ENCODE results near the gene HYAL3.

Gene HYAL3

DNA sequence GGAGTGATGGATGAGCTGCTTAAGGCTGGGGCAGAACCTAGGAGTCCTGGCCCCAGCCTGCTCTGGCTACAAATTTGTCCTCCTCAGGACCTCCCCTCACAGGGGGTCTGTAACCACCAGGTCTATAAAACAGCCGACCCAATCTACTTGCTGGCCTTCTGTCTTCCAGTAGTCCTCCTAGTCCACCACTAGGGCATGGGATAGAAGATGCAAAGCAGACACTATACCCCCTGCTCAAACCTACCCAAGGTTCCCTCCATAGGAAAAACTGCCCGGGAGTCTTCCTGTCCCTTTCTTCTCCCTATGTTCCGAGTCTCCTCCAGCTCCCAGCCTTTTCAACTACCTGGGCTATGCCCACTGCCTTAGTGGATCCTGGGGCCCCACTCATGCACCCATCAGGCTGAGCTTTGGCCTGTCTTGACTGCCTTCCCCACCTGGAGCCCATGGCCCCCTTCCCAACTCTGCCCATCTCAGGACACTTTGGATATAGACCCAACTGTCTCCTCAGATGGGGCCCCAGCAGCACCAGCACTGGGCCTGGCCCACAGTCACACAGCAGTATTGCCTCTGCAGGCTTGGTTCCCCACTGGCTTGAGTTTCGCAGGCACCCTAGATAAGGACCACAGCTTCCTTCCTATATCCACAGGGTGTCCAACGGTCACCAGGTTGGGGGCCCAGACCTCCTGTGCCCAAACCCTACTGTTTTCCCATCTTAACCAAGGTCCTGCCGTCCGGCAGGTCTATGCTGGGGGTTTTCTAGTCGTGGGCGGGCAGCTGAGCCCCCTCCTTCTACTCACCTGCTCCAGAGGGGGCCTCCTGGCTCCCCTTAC is 1.1 kb downstream of the HYAL3 start:
- H2AFZ ChIP-seq (ENCODE audit: insufficient read depth, low read length, poor library complexity): no peak overlapping the region
- H3K4me2 ChIP-seq (ENCODE audit: low read length): peak overlapping the region; percentile 75
- H3K36me3 ChIP-seq (ENCODE audit: control insufficient read depth in 1 of 2, insufficient read depth in 2 of 2, low read length in 2 of 2): peaks cover 4 to 5% of the 10 kb centered on the region in 2 experiments
- no peak overlapping the region for H3K23ac ChIP-seq (ENCODE audit: low read length)
- WGBS (ENCODE audit: extremely low coverage, insufficient coverage, insufficient read length): no CpG with 5 or more reads among the region's 9 CpGs
- H3K9me3 ChIP-seq (ENCODE audit: insufficient read depth, low read depth, low read length): no peaks in the 10 kb centered on the region
- DNase-seq: no peak
- H4K12ac ChIP-seq (ENCODE audit: low read depth, low read length): no peak overlapping the region
- H2AK5ac ChIP-seq (ENCODE audit: low read length): peak overlapping the region; percentile 16
- peak overlapping the region; percentile 17 for H3K14ac ChIP-seq (ENCODE audit: low read length)
- no peak overlapping the region for H3K4ac ChIP-seq (ENCODE audit: low read depth, low read length)
- H2BK120ac ChIP-seq (ENCODE audit: insufficient read depth, low read length, poor library complexity): no peak overlapping the region
- H3K27me3 ChIP-seq (ENCODE audit: insufficient read depth, low read length): no peaks in the 10 kb centered on the region
- H3K79me1 ChIP-seq (ENCODE audit: low read length): peaks cover 21% of the 10 kb centered on the region
- peaks cover 15 to 19% of the 10 kb centered on the region in 2 experiments for H3K4me1 ChIP-seq (ENCODE audit: control insufficient read depth in 1 of 2, insufficient read depth in 2 of 2, low read length in 2 of 2)
- peak overlapping the region; percentile 1 for H3K18ac ChIP-seq (ENCODE audit: low read length)
- H3K79me2 ChIP-seq (ENCODE audit: control insufficient read depth, insufficient read depth, low read length, poor library complexity): peaks cover 3% of the 10 kb centered on the region
- H4K91ac ChIP-seq (ENCODE audit: low read depth, low read length): peak overlapping the region; percentile 90
- H2BK5ac ChIP-seq (ENCODE audit: low read depth, low read length, poor library complexity): no peak overlapping the region
- H4K8ac ChIP-seq (ENCODE audit: low read depth, low read length): peak overlapping the region; percentile 82
- H3K27ac ChIP-seq (ENCODE audit: low read depth, low read length): no peak overlapping the region
- H2BK12ac ChIP-seq (ENCODE audit: low read length): no peak overlapping the region
- H3K4me3 ChIP-seq (ENCODE audit: low read depth, low read length): peak overlapping the region; percentile 85
- H3K9ac ChIP-seq (ENCODE audit: low read length): no peak overlapping the region

DNA sequence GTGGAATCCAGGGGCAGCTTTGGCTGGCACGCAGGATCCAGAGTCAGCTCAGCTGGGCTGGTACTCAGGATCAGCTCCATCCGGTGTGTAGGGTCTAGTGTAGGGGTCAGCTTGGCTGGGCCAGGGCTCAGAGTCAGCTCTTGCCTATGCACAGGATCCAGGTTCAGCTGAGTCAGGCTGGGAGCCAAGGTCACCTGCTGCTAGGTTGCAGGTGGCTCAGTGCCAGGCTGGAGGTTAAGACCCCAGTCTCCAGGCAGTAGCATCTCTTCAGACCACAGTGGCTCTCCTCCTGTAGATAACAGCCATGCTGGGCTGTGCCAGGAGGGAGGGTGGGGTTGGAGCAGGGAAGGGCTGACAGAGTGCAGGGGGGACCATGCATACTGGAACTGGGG is 1.8 kb downstream of the HYAL3 start:
- H3K18ac ChIP-seq (ENCODE audit: low read length): no peak overlapping the region
- WGBS (ENCODE audit: extremely low coverage, insufficient coverage, insufficient read length): no CpG with 5 or more reads among the region's 2 CpGs
- no peak overlapping the region for H2BK120ac ChIP-seq (ENCODE audit: insufficient read depth, low read length, poor library complexity)
- H3K79me1 ChIP-seq (ENCODE audit: low read length): peaks cover 21% of the 10 kb centered on the region
- no peak overlapping the region for H3K4me2 ChIP-seq (ENCODE audit: low read length)
- no peak overlapping the region for H2AK5ac ChIP-seq (ENCODE audit: low read length)
- no peak overlapping the region for H4K8ac ChIP-seq (ENCODE audit: low read depth, low read length)
- no peak overlapping the region for H4K12ac ChIP-seq (ENCODE audit: low read depth, low read length)
- H2BK12ac ChIP-seq (ENCODE audit: low read length): no peak overlapping the region
- H3K27ac ChIP-seq (ENCODE audit: low read depth, low read length): no peak overlapping the region
- no peak overlapping the region for H2BK5ac ChIP-seq (ENCODE audit: low read depth, low read length, poor library complexity)
- no peak overlapping the region for H3K14ac ChIP-seq (ENCODE audit: low read length)
- H3K4me3 ChIP-seq (ENCODE audit: low read depth, low read length): no peak overlapping the region
- peaks cover 3% of the 10 kb centered on the region for H3K79me2 ChIP-seq (ENCODE audit: control insufficient read depth, insufficient read depth, low read length, poor library complexity)
- no peak overlapping the region for H3K23ac ChIP-seq (ENCODE audit: low read length)
- DNase-seq: no peak
- peaks cover 15 to 19% of the 10 kb centered on the region in 2 experiments for H3K4me1 ChIP-seq (ENCODE audit: control insufficient read depth in 1 of 2, insufficient read depth in 2 of 2, low read length in 2 of 2)
- H3K36me3 ChIP-seq (ENCODE audit: control insufficient read depth in 1 of 2, insufficient read depth in 2 of 2, low read length in 2 of 2): peaks cover 4 to 5% of the 10 kb centered on the region in 2 experiments
- H3K27me3 ChIP-seq (ENCODE audit: insufficient read depth, low read length): no peaks in the 10 kb centered on the region
- H3K4ac ChIP-seq (ENCODE audit: low read depth, low read length): no peak overlapping the region
- no peaks in the 10 kb centered on the region for H3K9me3 ChIP-seq (ENCODE audit: insufficient read depth, low read depth, low read length)
- no peak overlapping the region for H4K91ac ChIP-seq (ENCODE audit: low read depth, low read length)
- H3K9ac ChIP-seq (ENCODE audit: low read length): no peak overlapping the region
- no peak overlapping the region for H2AFZ ChIP-seq (ENCODE audit: insufficient read depth, low read length, poor library complexity)

DNA sequence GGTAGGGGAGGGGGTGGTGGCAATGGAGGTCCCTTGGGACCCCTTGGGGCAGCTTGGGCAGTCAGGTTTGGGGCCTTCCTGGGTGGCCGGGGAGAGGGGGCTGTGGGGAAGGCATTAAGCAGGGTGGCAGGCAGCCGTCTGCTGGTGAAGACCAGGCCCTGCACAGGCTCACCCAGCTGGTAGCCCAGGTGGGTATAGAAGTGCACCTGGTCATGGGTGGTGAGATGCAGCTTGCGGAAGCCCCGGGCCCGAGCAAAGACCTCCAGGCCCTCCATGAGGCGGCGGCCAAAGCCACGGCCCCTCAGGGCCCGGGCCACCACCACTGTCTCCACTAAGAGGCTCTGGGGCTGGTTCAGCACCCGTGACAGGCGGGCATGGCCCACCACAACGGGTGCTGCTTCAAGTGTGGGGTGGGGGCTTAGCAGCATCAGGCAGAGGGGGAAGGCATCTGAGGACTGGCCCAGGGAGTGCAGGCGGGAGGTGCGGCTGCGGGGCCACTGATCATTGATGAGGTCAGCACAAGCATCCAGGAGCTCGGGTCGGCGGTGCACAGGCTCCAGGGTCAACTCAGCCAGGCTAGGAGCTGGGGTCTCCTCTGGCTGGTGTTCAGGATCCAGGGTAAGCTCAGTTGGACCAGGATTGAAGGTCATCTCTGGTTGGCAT is 2.4 kb downstream of the HYAL3 start:
- Histone ChIP-seq H4K8ac (ENCODE audit: low read depth, low read length) (no peak overlapping the region), H3K27me3 (ENCODE audit: insufficient read depth, low read length) (no peaks in the 10 kb centered on the region), H3K36me3 (ENCODE audit: control insufficient read depth in 1 of 2, insufficient read depth in 2 of 2, low read length in 2 of 2) (peaks cover 4 to 5% of the 10 kb centered on the region in 2 experiments), H3K79me2 (ENCODE audit: control insufficient read depth, insufficient read depth, low read length, poor library complexity) (peaks cover 4% of the 10 kb centered on the region), H2BK12ac (ENCODE audit: low read length) (no peak overlapping the region), H4K91ac (ENCODE audit: low read depth, low read length) (no peak overlapping the region), H3K4me1 (ENCODE audit: control insufficient read depth in 1 of 2, insufficient read depth in 2 of 2, low read length in 2 of 2) (peaks cover 15 to 19% of the 10 kb centered on the region in 2 experiments), H3K14ac (ENCODE audit: low read length) (no peak overlapping the region), H4K12ac (ENCODE audit: low read depth, low read length) (no peak overlapping the region), H3K79me1 (ENCODE audit: low read length) (peaks cover 24% of the 10 kb centered on the region), H3K4ac (ENCODE audit: low read depth, low read length) (no peak overlapping the region), H2AK5ac (ENCODE audit: low read length) (no peak overlapping the region), H2AFZ (ENCODE audit: insufficient read depth, low read length, poor library complexity) (no peak overlapping the region), H2BK120ac (ENCODE audit: insufficient read depth, low read length, poor library complexity) (no peak overlapping the region), H3K18ac (ENCODE audit: low read length) (no peak overlapping the region), H3K9ac (ENCODE audit: low read length) (no peak overlapping the region), H3K23ac (ENCODE audit: low read length) (no peak overlapping the region), H3K4me3 (ENCODE audit: low read depth, low read length) (no peak overlapping the region), H3K9me3 (ENCODE audit: insufficient read depth, low read depth, low read length) (no peaks in the 10 kb centered on the region), H2BK5ac (ENCODE audit: low read depth, low read length, poor library complexity) (no peak overlapping the region), H3K27ac (ENCODE audit: low read depth, low read length) (no peak overlapping the region), H3K4me2 (ENCODE audit: low read length) (no peak overlapping the region)
- DNase-seq: no peak
- WGBS (ENCODE audit: extremely low coverage, insufficient coverage, insufficient read length): no CpG with 5 or more reads among the region's 18 CpGs

DNA sequence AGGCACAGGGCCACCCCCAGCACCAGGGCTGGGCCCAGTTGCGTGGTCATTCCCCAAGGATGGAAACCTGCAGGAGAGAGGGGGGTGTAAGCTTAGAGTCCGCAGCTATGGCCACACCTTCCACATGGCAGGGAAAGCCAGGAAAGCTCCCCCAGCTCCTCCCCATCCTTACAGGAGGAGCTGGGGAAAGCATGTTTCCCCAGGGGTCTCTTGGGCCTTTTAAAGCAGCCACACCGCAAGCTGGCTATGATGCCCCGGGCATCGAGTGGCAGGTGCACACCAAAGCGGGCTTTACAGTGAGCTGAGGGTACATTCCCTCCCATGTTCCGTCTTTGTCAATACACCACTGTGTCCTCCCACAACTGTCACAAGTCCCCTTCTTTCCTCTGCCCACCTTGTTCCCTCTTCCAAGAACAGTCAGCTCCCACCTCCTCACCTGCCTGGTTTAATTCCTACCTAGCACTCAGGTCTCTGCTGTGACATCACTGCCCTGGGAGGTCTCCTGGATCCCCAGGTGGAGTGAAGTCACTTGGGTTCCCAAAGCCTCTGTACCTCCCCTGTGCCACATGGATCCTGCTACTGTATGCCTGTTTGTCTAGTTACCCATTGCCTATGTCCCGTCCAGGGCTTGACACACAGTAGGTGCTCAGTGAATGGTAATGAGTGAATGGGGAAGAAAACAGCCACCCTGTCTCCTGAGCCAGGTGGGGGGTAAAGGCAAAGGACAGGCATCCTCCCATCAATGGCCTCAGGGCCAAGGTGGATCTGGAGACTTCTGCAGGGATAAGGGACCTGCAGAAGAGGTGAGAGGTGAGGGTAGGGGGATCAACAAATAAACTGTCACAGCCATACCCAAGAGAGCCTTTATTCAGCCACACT is 3.4 kb downstream of the HYAL3 start:
- Histone ChIP-seq H3K36me3 (ENCODE audit: control insufficient read depth in 1 of 2, insufficient read depth in 2 of 2, low read length in 2 of 2) (peaks cover 4 to 5% of the 10 kb centered on the region in 2 experiments), H3K4me1 (ENCODE audit: control insufficient read depth in 1 of 2, insufficient read depth in 2 of 2, low read length in 2 of 2) (peaks cover 18 to 26% of the 10 kb centered on the region in 2 experiments), H3K9me3 (ENCODE audit: insufficient read depth, low read depth, low read length) (no peaks in the 10 kb centered on the region), H3K23ac (ENCODE audit: low read length) (no peak overlapping the region), H3K4me3 (ENCODE audit: low read depth, low read length) (no peak overlapping the region), H2AK5ac (ENCODE audit: low read length) (no peak overlapping the region), H2AFZ (ENCODE audit: insufficient read depth, low read length, poor library complexity) (no peak overlapping the region), H3K27ac (ENCODE audit: low read depth, low read length) (no peak overlapping the region), H2BK120ac (ENCODE audit: insufficient read depth, low read length, poor library complexity) (no peak overlapping the region), H3K4ac (ENCODE audit: low read depth, low read length) (no peak overlapping the region), H3K9ac (ENCODE audit: low read length) (no peak overlapping the region), H3K4me2 (ENCODE audit: low read length) (no peak overlapping the region), H3K18ac (ENCODE audit: low read length) (no peak overlapping the region), H3K27me3 (ENCODE audit: insufficient read depth, low read length) (no peaks in the 10 kb centered on the region), H4K91ac (ENCODE audit: low read depth, low read length) (no peak overlapping the region), H3K79me1 (ENCODE audit: low read length) (peaks cover 27% of the 10 kb centered on the region), H2BK5ac (ENCODE audit: low read depth, low read length, poor library complexity) (no peak overlapping the region), H3K14ac (ENCODE audit: low read length) (no peak overlapping the region), H4K8ac (ENCODE audit: low read depth, low read length) (no peak overlapping the region), H2BK12ac (ENCODE audit: low read length) (no peak overlapping the region), H3K79me2 (ENCODE audit: control insufficient read depth, insufficient read depth, low read length, poor library complexity) (peaks cover 7% of the 10 kb centered on the region), H4K12ac (ENCODE audit: low read depth, low read length) (no peak overlapping the region)
- no peak for DNase-seq
- WGBS (ENCODE audit: extremely low coverage, insufficient coverage, insufficient read length): no CpG with 5 or more reads among the region's 8 CpGs
